HG02938 (cell line): Measurements from ENCODE around the gene CCL4.
"Not testable (repeated sequence)": the region's sequence is repeated elsewhere in the genome, so short reads cannot be mapped to it uniquely, and the experiment has no call there.

Experiments used
- ATAC-seq: cut with Tn5 transposase; IDR thresholded peaks from one replicate; pipeline ENCODE4 v1.9.1; 2021; ENCODE audit warnings: mild to moderate bottlenecking, moderate library complexity; ENCODE audit not compliant: unreplicated experiment

Gene CCL4

DNA sequence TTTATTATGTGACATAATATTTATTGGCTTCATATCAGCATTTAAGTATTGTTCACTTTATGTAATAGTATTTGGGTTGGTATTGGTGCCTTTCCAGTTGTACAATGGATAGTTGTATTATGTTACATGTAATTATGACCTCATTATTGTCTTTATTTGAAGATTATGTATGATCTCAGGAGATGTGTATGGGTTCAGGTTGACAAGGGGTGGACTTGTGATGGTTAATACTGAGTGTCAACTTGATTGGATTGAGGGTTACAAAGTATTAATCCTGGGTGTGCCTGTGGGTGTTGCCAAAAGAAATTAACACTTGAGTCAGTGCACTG lies 12.0 kb downstream of the CCL4 start:
- ATAC-seq, result not testable (repeated sequence)

DNA sequence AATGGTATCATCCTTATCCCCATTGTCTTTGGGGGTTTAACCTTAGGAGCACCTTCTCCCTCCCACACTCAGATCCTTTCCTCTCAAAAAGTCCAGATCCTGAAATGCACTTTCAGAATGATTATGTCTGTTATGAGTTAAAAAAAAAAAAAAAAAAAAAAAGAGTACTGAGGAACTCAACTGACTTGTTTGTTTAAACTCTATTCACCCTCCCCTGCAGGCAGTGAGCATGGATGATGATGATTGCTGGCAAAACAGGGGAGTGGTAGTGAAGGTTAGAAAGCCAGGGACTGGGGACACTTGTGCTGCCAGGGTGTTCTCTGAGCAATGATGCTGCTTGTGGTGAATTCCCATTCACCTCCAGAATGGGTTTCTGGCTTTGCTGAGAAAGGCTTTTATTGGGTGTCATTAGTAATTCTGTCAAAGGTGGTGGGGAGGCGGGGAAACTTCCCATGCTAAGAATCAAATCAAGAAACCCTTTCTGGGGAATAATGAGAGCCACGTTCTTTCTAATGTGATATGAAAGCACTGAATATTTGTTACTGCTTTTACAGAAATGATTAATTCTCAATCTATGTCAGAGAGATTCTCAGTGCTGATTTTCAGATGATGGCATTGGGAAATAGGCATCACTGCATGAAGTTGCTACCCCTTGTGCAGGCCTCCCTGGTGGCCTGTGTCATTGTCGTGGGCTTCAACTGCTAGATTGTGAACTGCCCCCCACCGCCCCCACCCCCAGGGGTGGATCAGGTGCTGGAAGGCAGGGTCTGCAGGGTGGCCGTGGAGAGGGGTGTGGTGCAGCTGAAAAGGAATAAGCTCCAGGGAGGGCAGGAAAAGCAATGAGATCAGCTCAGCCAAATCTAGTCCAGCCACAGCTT lies 14.1 kb downstream of the CCL4 start:
- no peak for ATAC-seq

- no peak for ATAC-seq
These were observed 15.1 kb downstream of the CCL4 start for GRCh38 chr17:36118477-36119353.

DNA sequence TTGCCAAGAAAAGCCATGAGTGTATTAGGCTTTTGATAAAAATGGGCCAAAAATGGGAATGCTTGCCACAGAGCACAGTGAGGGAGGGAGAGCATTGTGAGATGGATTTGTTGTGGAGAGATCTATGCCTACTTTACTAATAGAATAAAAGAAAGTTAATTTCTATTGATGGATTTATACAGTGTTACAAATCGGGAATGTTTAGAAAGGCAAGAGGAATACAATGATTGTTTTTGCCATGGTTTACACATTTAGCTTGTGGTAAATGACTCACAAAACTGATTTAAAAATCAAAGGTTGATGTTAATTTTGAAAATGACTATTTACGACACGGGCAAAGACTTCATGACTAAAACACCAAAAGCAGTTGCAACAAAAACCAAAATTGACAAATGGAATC lies 16.6 kb downstream of the CCL4 start:
- ATAC-seq, result no peak

GRCh38 chr17:36121099-36121498 lies 17.5 kb downstream of the CCL4 start:
- not testable (repeated sequence) for ATAC-seq

DNA sequence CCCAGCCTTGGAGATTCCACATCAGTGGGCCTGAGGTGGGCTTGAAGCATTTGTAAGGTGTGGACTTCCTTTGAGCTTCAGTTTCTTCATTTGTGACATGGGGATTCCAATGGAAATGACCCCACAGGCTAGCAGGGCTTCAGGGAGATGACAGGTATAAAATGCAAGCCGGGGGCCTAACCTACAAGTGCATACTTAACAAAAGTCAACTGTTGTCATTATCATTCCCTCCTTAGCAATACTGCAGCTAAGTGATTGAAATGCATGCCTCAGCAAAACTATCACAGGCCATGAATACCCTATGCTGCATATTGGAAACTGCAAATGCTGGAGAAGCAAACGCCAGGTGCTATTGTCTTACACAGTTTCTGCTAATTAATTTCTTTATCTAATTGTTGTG lies 19.8 kb downstream of the CCL4 start:
- no peak for ATAC-seq

DNA sequence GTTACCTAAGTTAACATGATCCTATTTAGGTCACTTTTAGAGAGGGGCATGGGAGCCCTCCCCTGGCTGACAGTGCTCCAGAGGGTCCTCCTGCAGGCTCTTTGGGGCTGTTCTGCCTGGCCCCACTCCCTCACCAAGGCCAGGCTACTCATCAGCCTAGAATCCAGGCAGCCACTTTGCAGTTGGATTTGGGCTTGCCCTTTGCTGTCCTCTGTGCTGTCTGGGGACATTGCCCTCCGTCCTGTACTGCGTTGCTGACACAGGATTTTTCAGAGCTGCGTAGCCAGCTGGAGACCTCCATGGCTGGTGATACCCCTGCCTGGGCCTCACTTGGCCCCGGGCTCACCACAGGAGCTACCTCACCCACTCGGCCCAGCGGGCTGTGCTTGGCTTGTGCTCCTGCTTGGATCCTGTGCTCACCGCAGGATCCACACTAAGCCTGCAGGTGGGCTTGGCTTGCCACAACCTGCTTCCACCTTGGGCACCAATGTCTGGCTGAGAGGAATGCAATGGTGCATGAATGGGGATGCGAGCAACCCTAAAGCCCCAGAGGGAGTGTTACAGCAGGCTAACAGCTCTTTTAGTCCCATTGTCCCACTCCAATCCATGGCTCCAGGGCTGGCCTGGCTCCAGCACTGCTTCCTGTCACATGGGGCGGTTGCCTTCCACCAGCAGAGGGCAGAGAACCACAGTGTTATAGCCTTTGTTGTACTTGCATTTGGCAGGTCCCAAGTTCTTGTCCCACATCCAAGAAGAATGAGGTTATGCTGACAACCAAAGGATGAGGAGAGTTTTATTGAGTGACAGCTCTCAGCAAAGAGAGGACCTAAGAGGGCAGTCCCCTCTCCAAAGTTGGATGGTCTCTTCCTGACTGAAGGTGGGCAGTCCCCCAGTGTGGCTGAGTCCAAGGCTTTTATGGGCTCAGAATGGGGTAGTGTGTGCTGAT lies 21.5 kb downstream of the CCL4 start:
- ATAC-seq, result no peak

DNA sequence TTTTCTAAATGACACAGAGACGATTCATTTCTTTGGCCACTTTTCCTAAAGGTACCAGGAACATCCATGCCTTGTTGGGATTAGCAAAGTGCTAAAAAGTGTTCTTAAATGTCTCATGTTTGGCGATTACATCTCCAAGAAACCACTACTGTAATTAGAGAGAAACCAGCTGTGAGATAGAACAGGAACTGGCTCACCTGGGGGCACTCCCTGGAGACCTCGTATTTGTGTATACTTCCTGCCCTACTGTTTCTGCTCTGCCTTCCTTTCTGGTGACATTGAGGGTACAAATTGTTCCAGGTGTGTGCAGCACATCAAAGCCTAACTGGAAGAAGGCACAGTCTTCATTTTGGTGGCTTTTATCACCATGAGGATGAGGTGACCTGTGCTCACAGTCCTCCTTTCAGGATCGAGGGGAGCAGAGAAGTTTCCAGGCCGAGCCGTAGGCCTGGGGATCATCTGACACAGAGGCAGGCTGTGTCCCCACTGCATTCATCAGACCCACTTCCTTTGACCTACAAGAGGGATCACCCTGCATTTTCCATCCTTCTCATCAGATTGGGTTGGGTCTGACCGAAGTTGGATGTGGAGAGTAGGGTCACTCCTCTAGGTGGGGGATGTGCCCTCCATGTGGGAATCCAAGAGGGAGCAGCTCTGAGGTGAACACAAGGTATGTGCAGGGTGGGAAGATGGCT lies 23.7 kb downstream of the CCL4 start:
- ATAC-seq, result peak; percentile 54

- no peak for ATAC-seq
These were observed 24.3 kb downstream of the CCL4 start for GRCh38 chr17:36127911-36128310.

- ATAC-seq, result no peak
These were observed 24.9 kb downstream of the CCL4 start for GRCh38 chr17:36128411-36128978.

- ATAC-seq, result no peak
These were observed 26.0 kb downstream of the CCL4 start for GRCh38 chr17:36129616-36130015.

GRCh38 chr17:36130346-36130745 lies 26.7 kb downstream of the CCL4 start:
- ATAC-seq, result no peak

DNA sequence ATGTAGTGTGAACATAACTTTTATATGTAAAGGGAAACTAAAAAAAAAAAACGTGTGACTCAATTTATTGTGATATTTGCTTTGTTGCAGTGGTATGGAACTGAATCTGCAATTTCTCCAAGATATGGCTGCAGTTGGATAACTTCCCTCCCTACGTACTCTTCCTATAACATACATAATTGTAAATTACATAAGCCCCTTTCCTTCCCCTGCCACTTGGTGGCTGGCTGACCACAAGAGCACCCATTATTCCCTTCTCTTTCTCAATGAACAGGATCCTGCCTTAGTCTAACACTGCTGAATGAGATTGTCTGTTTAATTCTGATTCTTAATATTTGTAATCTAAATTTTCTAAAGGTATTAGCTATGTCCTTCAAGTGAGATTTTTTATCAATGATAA lies 27.8 kb downstream of the CCL4 start:
- no peak for ATAC-seq

DNA sequence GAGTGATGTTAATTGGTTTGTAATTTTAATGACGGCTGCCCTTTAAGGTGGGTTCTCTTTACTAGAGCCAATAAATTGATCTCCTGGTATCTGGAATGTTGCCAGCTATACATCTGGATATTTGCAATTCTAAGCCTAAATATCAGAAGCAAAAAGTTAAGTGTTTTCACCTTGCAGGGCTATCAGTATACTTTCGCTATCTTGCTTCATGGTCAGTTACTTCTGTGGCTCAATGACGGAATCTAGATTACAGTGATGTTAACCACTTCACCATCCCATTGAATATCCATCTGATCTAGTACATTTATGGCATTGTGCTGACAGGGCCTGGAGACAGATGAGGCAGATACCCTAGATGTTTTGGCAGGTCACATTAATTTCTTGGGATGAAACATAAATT lies 28.3 kb downstream of the CCL4 start:
- ATAC-seq, result no peak

- no peak for ATAC-seq
These were observed 28.8 kb downstream of the CCL4 start for GRCh38 chr17:36132421-36132831.

GRCh38 chr17:36133602-36134236 lies 30.1 kb downstream of the CCL4 start:
- ATAC-seq, result no peak

GRCh38 chr17:36135465-36135864 lies 31.8 kb downstream of the CCL4 start:
- no peak for ATAC-seq

GRCh38 chr17:36136036-36136435 lies 32.4 kb downstream of the CCL4 start:
- no peak for ATAC-seq

GRCh38 chr17:36136439-36136838 lies 32.8 kb downstream of the CCL4 start:
- ATAC-seq, result no peak

DNA sequence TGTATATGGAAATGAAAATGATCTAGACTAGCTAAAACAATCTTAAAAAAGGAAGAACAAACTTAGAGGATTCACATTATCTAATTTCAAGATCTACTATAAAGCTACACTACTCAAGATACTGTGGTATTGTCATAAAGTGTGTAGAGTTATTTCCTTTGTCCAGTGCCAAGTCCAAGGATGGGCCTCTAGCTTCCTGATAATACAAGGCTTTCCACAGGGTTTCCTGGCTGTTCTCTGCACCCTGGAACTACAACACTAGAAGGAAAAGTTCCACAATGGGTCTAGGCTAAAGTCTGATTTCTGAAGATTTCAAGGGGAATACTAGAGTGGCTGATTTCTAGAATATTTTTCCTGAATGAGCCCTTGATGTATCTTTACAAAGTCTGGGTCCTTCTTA lies 38.6 kb downstream of the CCL4 start:
- no peak for ATAC-seq
